Kidney capillary endothelial cell (primary cell): Measurements from ENCODE around the gene PYGO2.

Source experiments
- DNase-seq: peaks from one replicate; pipeline ENCODE4 v3.0.0-alpha.2; 2018; ENCODE audit warnings: low spot score

PYGO2 gene

DNA sequence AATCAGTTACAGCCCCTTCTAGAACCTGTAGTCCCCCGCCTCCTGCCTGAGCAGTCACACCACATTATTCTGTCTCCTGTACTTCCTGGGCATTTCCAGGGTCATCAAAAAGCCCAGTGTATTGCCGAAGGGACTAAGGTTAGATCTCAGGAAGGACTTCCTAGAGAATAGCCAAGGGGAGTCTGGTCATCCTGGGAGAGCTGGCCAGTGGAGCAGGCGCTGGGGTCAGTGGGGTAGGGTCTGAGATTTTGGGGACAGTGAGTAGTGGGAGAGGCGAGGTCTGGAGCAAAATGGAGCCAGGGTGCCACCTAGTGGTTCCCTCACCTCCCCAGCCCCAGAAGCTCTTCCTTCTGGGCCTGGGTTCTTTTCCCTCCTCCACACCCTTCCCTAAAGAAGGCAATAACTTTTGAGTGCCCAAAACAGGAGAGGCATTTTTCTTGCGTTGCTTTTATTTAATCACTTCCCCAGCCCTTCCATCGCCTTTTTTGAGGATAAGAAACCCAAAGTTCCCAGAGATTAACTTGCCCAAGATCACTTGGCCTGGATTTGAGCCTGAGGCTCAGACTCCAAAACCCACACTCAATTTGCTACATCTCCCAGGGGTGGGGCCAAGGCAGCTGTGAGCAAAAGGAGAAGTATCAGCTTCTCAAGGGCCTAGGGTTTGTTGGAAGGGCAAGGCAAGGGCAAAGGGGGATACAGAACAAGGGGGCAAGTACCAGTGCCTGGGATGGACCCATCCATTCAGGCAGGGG, 17.8 kb downstream of the PYGO2 start:
- peak; percentile 29 for DNase-seq

DNA sequence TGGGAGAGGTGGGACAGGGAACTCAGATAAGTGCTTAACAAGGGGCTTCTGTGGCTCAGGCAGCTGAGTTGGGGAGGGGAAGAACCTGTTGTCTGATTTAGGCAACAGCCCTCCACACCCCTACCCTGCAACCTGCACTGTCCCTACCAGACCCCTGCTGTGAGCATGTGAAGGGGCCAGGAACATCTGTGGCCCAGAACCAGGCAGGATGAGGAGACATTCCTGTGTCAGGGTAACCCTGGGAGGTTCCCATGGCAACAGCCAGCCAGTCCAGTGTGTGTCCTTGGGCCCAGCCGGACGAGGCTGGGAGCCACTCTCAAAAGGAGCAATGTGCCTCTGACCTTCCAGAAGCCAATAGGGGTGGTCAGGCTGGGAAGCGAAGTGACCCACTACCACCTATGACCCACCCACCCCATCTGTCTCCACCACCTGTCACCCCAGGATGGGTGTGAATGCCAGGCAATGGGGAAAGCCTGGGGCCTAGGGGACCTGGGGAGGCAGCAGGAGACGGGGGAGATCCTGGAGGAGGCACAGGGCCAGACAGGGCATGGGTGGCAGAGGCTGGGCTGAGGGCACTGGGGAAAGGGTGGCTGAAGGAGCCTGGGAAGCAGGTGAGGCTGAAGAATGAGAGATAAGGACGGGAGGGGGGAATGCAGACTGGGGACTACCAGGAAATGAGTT, 20.1 kb downstream of the PYGO2 start:
- no peak for DNase-seq

- DNase-seq: no peak
These were observed 20.9 kb downstream of the PYGO2 start for GRCh38 chr1:154940651-154941194.

GRCh38 chr1:154940213-154940560, 21.4 kb downstream of the PYGO2 start:
- DNase-seq: no peak

DNA sequence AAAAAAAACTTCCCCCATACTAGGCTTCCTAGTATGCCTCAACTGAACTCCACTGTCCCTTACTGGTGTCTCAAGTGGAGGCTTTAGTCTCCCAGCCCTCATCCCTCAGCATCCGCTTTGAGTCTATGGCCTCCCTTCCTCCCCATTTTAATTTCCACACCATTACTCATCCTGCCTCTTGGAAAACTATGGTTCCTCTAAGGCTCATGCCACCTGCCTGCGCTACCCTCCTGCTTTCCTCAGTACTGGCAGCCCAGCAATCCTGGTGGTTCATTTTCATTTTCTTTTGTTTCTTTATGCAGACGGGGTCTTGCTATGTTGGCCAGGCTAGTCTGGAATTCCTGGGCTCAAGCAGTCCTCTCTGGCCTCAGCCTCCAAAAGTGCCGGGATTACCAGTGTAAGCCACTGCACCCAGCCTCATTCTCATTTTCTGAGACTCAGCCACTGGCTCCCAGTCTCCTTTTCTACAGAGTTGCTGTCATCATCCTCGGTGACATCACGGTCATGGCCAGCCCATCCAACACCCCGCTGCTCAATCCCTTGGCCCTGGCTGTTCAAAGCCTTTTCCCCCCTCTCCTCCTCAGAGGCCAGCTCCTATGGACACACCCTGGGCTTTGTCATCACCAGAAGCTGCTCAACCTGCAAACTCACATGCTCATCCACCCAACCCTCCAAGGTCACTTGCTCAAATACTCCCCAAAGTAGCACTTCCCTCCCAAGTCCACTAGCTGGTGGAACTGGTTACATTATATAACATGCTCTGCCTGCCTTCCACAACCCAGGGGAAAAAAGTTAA, 22.8 kb downstream of the PYGO2 start:
- DNase-seq: no peak

DNA sequence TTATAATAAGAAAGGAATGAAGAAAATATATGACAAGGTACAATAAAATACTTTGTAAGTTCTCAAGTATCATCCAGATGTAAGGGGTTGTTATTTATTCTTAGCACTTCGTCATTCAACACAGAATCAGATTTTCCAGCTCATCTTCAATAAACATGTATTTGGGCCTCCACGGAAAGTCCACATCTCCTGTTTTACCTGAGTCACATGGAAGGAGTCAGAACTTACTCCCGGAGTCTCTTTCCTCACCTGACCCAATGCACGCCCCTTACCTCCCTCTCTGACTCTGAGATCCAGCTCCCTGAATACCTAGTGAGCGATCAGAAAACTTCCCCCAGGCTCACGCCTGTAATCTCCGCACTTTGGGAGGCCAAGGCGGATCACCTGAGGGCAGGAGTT, 23.6 kb downstream of the PYGO2 start:
- DNase-seq: no peak

- peak; percentile 90 for DNase-seq
These were observed 24.2 kb downstream of the PYGO2 start for GRCh38 chr1:154937085-154937987.

GRCh38 chr1:154936555-154937084, 25.0 kb downstream of the PYGO2 start, which contains the start of gene PMVK:
TSS of gene PMVK (minus strand) at chr1:154936719. CDS start at chr1:154936685, 34 bp downstream.
- peak; percentile 89 for DNase-seq

DNA sequence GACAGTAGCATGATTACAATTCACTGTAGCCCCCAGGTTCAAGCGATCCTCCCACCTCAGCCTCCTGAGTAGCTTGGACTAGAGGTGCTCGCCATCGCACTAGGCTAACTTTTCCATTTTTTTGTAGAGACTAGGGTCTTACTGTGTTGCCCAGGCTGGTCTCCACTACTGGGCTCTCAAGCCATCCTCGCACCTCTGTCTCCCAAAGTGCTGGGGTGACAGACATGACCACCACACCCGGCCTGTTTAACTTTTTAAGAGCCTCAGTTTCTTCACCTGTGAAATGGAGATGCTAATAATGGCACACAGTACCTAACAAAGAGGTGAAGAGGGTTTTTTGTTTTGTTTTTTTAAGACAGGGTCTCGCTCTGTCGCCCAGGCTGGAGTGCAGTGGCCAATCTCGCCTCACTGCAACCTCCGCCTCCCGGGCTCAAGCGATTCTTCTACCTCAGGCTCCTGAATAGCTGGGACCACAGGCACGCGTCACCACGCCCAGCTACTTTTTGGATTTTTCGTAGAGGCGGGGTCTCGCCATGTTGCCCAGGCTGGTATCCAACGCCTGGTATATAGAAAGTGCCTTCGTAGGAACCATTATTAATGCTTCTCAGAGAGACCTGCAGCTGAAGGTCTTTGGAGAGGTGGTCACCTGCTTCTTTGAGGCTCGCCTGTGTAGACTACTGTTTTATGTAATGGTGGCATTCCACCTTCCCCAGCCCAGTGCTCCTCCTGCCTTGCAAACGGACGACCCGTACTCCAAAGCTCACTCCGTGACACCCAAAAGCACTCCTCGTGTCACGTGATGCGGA, 25.6 kb downstream of the PYGO2 start:
- DNase-seq: no peak

GRCh38 chr1:154934358-154934948, 27.1 kb downstream of the PYGO2 start:
- DNase-seq: no peak

DNA sequence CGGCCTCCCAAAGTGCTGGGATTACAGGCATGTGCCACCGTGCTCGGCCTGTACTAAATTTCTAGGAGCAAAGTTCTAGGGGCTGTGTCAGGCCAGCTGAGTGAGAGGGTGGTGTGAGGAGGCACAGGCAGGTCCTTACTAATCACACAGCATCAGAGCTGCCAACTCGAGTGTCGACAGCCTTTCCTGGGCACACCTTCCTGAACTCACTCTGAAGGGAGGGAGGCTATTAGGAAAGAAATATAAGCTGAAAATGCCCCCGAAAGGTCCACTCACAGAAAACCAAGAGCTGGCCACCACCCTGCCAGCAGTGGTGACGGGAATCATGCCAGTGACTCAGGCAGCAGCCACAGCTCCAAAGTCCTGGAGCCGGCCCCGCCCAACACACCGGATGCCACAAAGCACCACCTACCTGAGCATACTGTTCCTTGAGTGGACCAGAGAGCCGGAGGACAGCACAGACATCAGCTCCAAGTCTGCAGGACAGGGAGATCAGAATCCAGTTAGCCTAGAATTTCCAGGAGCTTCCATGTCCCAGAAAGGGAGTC, 29.6 kb downstream of the PYGO2 start:
- DNase-seq: no peak

DNA sequence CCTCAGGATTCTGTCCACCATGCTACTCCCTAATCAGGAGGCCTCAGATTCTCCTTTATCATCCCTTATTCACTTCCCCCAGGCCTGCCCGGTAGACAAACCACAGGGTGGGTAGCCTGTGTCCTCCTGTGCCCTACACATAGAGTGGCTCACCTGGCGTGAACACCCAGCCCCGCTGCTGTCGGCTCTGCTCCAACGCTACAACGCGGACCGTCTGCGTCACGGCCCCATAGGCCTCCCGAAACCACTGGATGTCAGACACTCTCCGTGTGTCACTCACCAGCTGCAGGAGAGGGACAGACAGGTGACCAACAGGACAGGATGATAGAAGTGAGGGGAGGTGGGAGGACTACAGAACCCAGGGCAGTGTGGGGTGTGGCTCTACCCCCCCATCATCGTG, 35.4 kb downstream of the PYGO2 start:
- no peak for DNase-seq

- no peak for DNase-seq
These were observed 36.0 kb downstream of the PYGO2 start for GRCh38 chr1:154925335-154926170.

DNA sequence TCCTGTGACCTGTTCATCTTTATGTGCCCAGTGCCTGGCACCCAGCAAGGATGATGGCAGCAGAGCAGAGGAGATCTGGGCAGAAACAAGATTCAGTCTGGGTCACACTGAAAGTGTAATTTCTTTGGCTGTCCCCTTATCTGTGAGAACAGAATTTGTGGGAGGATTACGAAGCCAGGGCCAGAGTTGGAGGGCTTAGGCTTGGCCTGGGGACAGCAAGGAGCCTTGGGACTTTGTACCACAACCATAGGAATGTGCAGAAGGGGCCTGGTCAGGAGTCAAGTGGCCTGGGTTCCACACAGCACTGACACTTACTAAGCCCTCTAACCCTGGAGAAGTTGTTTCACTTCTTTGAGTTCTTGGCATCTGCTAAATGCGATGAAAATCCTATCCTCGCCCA, 37.9 kb downstream of the PYGO2 start:
- DNase-seq: no peak

DNA sequence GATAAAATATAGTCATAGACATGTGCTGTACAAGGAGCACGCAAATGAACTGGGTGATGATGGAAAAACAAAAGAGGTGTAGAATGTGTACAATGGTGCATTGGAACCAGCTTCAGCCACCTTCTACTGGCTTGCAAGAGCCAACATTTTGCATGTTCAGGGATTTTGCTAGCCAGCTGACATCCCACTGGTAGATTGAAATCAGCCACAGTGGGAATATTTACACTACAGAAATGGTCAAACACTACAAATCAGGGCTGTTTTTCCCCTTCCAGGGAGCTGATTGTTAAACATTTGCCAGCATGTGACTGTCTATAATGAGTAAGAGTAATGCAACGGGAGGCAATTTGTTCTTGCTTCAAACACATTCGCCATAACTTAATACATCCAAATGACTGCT, 48.3 kb downstream of the PYGO2 start:
- no peak for DNase-seq

DNA sequence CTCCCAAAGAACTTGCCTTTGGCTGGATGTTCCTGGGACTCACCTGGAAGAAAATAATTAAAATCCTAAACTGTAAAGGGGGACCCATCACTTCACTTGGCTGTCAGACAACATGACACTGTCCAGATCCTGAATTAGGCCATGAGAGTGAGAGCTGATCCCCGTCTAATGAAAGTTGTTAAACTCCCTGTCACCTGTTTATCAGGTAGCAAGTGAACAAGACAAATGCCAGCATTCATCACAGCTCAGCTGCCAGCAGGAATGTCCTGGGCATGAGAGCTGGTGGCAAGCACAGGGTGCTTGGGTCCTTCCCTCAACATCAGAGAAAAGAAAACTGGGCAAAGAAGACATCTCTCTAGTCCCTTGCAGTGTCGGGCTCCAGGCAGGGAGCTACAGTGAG, 48.8 kb downstream of the PYGO2 start:
- DNase-seq: no peak

DNA sequence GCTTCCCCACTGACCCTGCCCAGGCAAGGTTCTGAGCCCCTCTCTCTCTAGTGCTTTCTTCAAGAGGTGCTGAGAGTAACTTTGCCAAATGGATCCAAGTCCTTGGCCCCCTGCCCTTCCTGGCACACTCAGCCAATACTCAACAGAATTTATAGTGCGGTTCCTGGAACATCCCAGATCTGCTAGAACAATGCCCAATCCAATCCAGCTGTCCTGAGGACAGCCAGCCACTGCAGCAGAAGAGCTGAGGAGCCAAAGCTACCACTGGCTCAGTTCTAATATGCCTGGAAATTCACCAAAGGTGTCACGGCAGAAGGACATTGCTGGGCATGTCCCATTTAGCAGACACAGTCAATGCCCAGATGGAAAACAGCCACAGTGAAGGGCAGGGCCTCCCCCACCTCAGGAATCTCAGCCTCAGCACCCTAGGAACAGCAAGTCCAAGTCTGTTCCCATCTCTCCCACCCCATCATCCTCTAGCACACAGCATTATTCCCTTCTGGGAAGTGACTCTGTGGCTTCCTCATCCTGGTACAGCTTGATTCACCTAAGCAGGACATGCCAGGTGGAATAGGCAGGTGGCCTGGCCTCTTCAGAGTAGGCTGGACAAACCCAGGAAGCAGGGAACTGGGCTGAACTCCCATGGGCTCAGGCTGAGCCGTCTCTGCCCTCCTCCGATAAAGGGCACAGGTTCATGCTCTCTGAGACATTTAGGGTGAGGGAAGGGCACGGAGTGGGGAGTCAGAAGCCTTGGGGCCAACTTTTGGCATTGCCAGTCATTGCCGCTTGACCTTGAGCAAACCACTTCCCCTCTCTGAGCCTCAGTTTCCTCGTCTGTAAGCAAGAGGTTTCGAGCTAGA, 49.7 kb downstream of the PYGO2 start:
- no peak for DNase-seq

DNA sequence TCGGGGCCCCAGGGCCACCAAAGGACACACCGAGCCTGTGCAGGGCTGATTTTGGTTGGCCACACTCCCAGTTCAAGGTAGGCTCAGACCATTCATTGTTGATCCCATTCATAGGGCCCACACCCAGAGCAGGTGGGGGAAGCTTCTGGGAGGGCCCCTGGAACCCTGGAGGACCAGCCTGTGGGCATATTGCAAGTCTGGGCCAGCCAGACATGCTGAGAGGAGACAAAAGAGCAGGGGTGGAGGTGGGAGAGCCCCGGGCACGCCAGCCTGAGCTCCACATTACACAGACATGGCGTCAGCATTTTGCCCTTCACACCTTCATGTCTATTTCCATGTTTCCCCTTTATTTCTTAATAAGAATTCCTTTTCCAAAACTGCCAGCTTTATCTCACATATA, 50.7 kb downstream of the PYGO2 start:
- DNase-seq: no peak
